ENCODE measurements around the gene SHF.
"Not testable (repeated sequence)": the region's sequence is repeated elsewhere in the genome, so short reads cannot be mapped to it uniquely, and the experiment has no call there.

The SHF gene

GRCh38 chr15:45150481-45150880 lies 37.3 kb downstream of the SHF start:
- DNase-seq (ENCODE audit: low read depth) = no peak

GRCh38 chr15:45149060-45149459 lies 38.7 kb downstream of the SHF start:
- no peak overlapping the region for H3K4me3 ChIP-seq (ENCODE audit: low read depth, low read length)
- DNase-seq (ENCODE audit: low read depth) = no peak

More at GRCh38 chr15:45150481-45150880, 37.3 kb downstream of the SHF start:
- no peak overlapping the region for H3K4me3 ChIP-seq (ENCODE audit: low read depth, low read length)

DNA sequence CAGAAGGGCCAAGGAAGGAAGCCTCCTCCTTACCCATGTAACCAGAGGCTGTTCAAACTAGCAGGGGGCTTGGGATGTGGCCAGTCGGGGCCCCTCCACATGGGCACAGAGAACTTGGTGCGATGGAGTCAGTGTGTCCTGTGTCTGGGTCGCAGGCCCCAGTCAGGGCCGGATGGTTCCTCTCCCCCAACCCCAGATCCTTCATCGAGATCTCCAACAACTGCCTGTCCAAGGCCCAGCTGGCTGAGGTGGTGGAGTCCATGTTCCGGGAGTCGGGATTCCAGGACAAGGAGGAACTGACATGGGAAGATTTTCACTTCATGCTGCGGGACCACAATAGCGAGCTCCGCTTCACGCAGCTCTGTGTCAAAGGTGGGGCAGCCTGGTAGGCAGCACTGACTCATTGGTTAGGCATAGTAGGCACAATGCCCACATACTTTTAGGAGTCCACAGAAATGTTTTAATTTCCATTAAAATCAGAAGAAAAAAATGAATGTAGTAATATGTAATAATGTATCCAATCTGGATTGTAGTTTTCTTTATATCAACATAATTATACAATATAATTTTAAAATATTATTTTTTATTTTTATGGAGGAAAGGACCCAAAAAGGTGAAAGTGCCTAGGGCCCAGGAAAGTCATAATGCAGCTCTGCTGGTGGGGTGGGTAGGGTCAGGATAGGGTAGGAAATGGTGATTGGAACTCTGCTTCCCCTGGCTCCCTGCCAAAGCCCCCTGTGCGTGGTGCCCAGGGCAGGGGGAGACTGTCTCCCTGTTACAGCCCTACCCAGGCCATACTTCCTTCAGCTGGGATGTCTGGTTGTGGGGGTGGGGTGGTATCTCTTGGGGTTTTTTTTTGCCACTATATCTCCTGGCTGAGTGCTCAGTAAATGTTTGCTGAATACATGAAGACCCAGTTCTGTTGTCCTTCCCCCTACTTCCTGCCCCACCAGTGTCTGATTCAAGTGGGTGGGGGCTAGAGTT lies 39.4 kb downstream of the SHF start:
- H3K4me3 ChIP-seq (ENCODE audit: low read depth, low read length) = no peak overlapping the region
- no peak for DNase-seq (ENCODE audit: low read depth)

DNA sequence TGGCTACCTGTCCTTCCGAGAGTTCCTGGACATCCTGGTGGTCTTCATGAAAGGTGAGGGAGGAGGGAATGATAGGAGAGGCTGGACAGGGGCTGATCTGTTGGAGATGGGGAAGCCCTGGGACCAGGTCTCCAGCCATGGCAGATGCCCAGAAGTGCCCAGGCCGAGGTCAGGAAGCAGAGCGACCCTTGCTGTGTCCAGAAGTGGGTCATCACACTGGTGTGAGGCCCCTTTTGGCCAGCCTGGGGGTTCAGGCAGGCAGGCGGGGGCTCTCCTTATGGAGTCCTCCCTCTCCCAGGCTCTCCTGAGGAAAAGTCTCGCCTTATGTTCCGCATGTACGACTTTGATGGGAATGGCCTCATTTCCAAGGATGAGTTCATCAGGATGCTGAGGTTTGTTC lies 40.2 kb downstream of the SHF start:
- DNase-seq (ENCODE audit: low read depth) = no peak

DNA sequence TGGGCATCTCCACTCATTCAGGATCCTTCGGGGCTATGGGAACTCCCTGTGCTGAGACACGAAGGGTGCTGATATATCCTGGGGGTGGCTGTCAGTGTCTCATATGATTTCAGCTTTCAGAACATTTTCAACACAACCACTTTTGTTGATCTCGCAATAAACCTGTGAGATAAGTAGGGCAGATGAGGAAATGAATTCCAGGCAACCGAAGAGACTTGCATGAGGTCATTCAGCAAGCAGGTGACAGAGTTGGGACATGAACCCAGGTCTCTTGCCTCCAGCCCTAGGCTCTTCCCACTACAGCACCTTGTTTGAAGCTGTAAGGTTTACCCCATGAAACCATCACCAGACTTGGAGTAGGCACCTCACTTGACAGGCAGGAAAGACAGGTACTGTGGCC lies 41.4 kb downstream of the SHF start:
- H3K4me3 ChIP-seq (ENCODE audit: low read depth, low read length) = no peak overlapping the region
- no peak for DNase-seq (ENCODE audit: low read depth)

More for the DNA sequence above, 40.2 kb downstream of the SHF start:
- no peak overlapping the region for H3K4me3 ChIP-seq (ENCODE audit: low read depth, low read length)

- no peak for DNase-seq (ENCODE audit: low read depth)
These were observed 43.0 kb downstream of the SHF start for GRCh38 chr15:45144775-45145174.

DNA sequence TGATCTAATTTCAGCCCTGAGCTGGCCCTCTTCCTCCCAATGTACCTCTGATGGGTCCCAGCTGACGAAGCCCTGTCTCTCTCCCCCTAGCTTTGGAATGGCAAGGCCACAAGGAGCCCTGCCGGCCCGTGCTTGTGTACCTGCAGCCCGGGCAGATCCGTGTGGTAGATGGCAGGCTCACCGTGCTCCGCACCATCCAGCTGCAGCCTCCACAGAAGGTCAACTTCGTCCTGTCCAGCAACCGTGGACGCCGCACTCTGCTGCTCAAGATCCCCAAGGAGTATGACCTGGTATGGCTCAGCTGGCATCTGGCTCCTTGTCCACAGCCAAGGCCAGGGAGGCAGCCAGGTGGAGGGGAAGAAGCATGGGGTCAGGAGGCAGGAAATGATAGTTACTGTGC lies 43.8 kb downstream of the SHF start:
- no peak overlapping the region for H3K4me3 ChIP-seq (ENCODE audit: low read depth, low read length)
- no peak for DNase-seq (ENCODE audit: low read depth)

More at GRCh38 chr15:45144775-45145174, 43.0 kb downstream of the SHF start:
- no peak overlapping the region for H3K4me3 ChIP-seq (ENCODE audit: low read depth, low read length)

DNA sequence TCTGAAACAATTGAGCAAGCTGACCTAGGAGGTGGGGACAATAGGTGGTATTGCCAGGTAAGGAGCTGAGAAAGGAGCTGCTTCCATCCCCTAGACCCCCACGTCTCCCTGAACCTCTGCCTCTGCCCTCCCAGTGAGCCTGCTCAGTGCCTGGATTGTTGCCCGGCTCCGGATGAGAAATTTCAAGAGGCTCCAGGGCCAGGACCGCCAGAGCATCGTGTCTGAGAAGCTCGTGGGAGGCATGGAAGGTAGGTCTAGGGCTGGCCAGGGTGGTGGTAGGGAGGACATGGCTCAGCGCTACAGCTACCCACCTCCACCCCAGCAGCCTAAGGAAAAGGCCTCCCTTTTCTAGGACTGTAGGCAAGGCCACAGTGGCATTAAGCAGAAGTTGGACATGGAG lies 44.7 kb downstream of the SHF start:
- no peak overlapping the region for H3K4me3 ChIP-seq (ENCODE audit: low read depth, low read length)
- no peak for DNase-seq (ENCODE audit: low read depth)

DNA sequence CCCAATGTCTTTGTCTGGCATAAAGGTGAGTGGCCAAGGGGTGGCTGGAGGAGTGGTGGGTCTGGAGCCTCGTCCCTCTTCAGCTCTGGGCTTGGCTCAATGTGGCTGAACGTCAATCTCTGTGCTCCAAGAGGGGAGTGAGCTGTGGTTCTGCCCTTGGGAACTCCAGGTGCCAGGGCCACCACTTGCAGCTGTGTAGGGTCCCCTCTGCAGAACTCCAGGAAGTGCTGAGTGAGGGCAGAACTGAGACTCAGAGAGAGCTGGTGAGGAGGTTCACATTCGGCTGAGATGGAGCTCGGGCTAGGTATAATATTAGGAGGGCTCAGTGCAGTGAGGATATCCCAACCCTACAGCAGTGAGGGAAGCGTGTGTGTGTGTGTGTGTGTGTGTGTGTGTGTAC lies 46.4 kb downstream of the SHF start:
- no peak for DNase-seq (ENCODE audit: low read depth)
- no peak overlapping the region for H3K4me3 ChIP-seq (ENCODE audit: low read depth, low read length)

- DNase-seq (ENCODE audit: low read depth) = no peak
- no peak overlapping the region for H3K4me3 ChIP-seq (ENCODE audit: low read depth, low read length)
These were observed 47.1 kb downstream of the SHF start for GRCh38 chr15:45140557-45141250.

GRCh38 chr15:45139770-45140169 lies 48.0 kb downstream of the SHF start:
- no peak for DNase-seq (ENCODE audit: low read depth)
- H3K4me3 ChIP-seq (ENCODE audit: low read depth, low read length) = no peak overlapping the region

DNA sequence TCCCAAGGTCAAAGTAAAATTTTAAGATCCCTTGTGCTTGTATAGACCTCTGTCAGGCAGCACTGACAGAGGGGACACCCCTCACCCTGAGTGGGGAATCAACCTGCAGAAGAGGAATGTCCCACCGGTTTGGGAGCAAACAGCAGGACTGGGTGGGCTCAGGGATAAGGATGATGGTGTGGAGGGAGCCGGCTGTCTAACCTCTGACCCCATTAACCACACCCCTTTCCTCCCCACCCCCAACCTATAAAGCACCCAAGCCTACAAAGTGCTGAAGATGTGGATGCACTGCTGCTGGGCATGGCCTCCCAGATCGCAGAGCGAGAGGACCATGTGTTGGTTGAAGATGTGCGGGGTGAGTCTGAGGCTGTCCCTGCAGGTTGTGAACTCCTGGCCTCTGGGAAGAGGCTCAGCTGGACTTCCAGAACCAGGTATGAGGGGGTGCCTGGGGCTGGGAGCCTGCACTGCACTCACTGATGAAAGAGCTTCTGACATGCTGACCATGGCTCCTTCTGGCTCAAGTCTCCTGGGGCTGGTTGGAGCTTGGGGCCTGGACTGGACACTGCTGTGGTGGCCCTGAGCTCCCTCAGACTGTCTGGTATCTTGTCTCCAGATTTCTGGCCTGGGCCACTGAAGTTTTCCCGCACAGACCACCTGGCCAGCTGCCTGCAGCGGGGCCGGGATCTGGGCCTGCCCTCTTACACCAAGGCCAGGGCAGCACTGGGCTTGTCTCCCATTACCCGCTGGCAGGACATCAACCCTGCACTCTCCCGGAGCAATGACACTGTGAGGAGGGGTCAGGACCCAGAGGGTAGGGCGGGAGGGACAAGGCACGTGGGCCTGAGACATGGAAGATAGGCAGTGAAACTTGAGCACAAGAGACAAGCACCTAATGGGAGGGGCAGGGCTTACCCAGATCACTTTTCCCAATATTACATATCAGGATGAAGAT lies 48.7 kb downstream of the SHF start:
- no peak overlapping the region for H3K4me3 ChIP-seq (ENCODE audit: low read depth, low read length)
- DNase-seq (ENCODE audit: low read depth) = no peak

DNA sequence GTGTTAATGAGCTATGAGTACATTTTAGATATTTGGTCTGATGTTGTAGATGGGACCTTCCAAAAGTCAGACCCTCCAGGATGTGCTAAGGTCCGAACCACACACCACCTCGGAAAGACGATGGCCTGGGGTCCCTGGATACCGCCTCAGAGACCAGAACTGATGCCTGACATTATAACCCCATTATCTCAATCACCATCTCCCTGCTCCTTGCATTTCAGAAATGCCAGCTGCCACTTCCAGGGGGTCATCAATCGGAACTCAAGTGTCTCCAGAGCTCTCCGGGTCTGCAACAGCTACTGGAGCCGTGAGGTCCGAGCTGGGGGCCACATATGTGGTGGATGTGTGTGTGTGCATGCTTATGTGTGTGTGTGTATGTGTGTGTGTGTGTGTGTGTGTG lies 50.1 kb downstream of the SHF start:
- no peak overlapping the region for H3K4me3 ChIP-seq (ENCODE audit: low read depth, low read length)
- no peak for DNase-seq (ENCODE audit: low read depth)

GRCh38 chr15:45136378-45136764 lies 51.4 kb downstream of the SHF start:
- no peak for DNase-seq (ENCODE audit: low read depth)
- no peak overlapping the region for H3K4me3 ChIP-seq (ENCODE audit: low read depth, low read length)

DNA sequence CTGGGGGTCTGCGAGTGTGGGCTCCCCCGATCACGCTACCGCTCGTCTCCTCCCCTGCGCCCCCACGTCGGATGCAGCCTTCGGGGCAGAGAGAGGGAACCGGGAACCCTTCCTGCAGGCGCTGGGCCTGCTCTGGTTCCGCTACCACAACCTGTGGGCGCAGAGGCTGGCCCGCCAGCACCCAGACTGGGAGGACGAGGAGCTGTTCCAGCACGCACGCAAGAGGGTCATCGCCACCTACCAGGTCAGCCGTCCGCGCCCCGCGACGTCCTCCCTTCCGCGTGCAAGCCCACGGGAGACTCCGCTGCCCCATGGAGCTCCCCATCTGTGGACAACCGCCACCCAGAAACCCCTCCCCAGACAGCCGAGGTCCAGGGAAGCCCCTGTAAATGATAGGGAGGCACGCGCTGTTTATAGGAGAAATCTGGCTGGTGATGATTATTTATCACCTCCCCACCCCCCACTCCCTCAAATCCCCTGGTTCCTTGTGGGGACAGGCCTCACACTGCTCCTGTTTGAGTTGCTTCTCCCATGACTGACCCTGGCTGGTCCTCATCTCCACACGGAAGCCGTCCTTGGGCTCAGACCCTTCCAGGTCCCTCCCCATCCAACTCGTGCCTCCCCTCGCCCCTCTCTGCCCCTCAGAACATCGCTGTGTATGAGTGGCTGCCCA lies 51.9 kb downstream of the SHF start:
- not testable (repeated sequence) for DNase-seq (ENCODE audit: low read depth); H3K4me3 ChIP-seq (ENCODE audit: low read depth, low read length)

- H3K4me3 ChIP-seq (ENCODE audit: low read depth, low read length) = no peak overlapping the region
- DNase-seq (ENCODE audit: low read depth) = no peak
These were observed 52.8 kb downstream of the SHF start for GRCh38 chr15:45134682-45135604.

GRCh38 chr15:45134046-45134445 lies 53.7 kb downstream of the SHF start:
- no peak overlapping the region for H3K4me3 ChIP-seq (ENCODE audit: low read depth, low read length)
- DNase-seq (ENCODE audit: low read depth) = no peak

DNA sequence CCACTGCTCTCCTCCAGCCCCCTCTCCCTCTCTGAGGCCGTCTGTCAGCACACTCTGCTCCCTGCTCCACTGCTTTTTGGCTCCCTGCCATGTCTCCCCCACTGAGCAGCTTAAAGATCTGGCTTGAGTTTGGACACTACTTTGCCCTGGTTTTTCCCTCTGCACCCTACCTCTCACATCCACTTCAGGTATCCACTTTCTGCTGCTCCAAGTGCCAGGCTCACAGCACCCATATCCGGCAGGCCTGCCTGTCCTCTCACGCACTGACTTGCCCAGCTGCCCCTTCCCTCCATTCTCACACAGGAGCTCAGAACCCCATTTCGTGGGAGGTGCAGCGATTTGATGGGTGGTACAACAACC lies 54.2 kb downstream of the SHF start:
- no peak for DNase-seq (ENCODE audit: low read depth)
- no peak overlapping the region for H3K4me3 ChIP-seq (ENCODE audit: low read depth, low read length)
